SK-N-SH (cell line): Measurements from ENCODE around the gene CCDC106.

Experiments used
- FOSL2 ChIP-seq: IDR thresholded peaks from 2 replicates; pipeline ENCODE4 v1.4.0; 2012; ENCODE audit warnings: low read depth, mild to moderate bottlenecking, moderate library complexity, borderline replicate concordance
- TF ChIP-seq, protein P1 (sequence below): fragments of 200-600 bp; sonication (generic); IDR thresholded peaks from 2 replicates; pipeline ENCODE4 v1.6.1; 2017; ENCODE audit warnings: antibody characterized with exemption, mild to moderate bottlenecking, moderate library complexity

DNA sequence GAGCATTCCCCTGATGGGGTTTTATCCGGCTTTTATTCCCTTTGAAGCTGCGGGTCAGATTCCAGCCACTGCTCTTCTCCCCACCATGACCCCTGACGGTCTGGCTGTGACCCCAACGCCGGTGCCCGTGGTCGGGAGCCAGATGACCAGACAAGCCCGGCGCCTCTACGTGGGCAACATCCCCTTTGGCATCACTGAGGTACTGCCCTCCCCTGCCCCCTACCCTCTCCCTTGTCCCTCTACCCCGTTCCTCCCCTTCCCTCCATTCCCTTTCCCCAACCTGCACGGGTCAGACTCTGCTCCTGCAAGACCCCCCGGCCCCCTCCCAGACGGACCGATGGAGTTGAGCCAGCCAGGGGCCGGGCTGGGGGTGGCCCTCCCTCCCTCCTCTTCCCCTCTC, 13.0 kb downstream of the CCDC106 start:
- TF ChIP-seq, protein P1, sequence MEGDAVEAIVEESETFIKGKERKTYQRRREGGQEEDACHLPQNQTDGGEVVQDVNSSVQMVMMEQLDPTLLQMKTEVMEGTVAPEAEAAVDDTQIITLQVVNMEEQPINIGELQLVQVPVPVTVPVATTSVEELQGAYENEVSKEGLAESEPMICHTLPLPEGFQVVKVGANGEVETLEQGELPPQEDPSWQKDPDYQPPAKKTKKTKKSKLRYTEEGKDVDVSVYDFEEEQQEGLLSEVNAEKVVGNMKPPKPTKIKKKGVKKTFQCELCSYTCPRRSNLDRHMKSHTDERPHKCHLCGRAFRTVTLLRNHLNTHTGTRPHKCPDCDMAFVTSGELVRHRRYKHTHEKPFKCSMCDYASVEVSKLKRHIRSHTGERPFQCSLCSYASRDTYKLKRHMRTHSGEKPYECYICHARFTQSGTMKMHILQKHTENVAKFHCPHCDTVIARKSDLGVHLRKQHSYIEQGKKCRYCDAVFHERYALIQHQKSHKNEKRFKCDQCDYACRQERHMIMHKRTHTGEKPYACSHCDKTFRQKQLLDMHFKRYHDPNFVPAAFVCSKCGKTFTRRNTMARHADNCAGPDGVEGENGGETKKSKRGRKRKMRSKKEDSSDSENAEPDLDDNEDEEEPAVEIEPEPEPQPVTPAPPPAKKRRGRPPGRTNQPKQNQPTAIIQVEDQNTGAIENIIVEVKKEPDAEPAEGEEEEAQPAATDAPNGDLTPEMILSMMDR = no peak
- TF ChIP-seq FOSL2 = no peak
